GM12891 (cell line): Measurements from ENCODE around the gene ZNF385A.

Experiments
- POLR2A ChIP-seq: IDR thresholded peaks from 2 replicates; pipeline ENCODE4 v1.6.1; 2011; ENCODE audit warnings: low read depth, low read length, control low read depth
- POLR2AphosphoS5 ChIP-seq: IDR thresholded peaks from 2 replicates; pipeline ENCODE4 v1.6.1; 2011; ENCODE audit warnings: low read depth, low read length, control low read depth
- SPI1 ChIP-seq: IDR thresholded peaks from 2 replicates; pipeline ENCODE4 v1.6.1; 2011; ENCODE audit warnings: low read depth, low read length, control low read depth
- TAF1 ChIP-seq: IDR thresholded peaks from 2 replicates; pipeline ENCODE4 v1.6.1; 2011; ENCODE audit warnings: low read depth, low read length, control low read depth

DNA sequence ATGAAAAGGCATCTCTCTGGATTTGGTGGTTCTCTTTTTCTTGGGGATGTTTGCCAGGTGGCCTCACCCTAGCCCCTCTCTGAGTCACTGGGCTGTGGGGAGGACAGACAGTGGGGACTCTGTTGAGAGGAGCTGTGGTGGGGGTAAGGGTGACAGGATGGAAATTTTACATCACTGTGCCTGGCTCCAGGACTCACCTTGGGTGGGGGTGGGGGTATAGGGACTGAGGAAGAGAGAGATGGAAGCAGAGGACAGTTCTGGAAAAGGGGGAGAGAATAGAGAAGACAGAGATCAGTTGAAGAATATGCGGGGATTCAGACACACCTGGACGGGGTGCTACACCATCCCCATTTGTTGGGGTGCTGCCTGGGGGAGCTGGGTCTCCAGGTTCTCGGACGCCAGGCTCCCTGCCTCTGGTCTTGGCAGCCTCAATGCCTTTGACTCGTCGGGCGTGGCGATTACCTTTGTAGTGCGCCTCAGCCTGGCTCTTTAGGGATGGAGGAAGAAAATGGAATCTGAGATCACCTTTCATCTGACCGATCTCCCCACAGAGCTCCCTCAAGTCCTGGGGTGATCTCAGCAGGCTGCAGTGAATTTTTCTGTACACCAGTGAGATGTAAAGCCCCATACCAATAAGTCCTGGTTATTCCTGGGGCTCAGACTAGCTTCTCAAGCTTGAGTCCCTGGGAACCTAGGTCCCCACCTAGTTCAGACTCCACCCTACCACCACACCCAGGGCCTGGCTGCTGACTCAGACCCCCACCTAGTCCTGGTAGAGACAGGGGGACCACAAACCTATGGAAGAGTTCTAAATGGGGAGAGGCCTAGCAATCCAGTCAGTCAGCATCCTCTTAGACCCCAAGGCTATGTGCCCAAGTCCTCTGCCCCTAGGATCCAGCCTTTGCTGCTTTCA, 10.6 kb downstream of the ZNF385A start:
- TF ChIP-seq POLR2A: no peak
- no peak for TF ChIP-seq POLR2AphosphoS5
- TF ChIP-seq TAF1: no peak
- no peak for TF ChIP-seq SPI1
